Measurements from ENCODE around the gene CDK16.

CDK16 gene

DNA sequence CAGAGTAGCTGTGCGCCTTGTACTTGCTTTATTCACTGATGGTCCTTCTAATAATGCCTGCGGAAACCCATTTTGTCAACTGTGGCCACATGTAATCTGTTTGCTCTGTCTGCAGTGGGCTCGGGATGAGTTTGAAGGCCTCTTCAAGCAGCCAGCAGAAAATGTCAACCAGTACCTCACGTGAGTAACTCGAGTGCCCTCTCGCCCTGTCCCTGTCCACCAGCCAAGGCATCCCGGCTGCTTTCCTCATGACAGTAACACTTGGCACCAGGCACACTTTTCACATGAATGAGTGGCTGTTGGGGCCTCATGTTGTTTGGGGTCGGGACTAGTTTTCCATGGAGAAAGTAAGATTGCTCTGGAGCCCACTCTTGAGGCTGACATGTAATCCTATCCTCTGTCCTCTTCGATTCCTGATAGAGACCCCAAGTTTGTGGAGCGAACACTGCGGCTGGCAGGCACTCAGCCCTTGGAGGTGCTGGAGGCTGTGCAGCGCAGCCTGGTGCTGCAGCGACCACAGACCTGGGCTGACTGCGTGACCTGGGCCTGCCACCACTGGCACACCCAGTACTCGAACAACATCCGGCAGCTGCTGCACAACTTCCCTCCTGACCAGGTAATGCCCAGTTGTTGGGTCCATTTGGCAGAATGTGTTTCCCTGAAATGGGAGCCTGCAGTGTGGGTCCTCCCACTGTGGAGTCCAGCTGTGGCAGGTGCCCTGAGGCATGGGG is 8.8 kb upstream of the CDK16 start:
- DNase-seq, result no peak

DNA sequence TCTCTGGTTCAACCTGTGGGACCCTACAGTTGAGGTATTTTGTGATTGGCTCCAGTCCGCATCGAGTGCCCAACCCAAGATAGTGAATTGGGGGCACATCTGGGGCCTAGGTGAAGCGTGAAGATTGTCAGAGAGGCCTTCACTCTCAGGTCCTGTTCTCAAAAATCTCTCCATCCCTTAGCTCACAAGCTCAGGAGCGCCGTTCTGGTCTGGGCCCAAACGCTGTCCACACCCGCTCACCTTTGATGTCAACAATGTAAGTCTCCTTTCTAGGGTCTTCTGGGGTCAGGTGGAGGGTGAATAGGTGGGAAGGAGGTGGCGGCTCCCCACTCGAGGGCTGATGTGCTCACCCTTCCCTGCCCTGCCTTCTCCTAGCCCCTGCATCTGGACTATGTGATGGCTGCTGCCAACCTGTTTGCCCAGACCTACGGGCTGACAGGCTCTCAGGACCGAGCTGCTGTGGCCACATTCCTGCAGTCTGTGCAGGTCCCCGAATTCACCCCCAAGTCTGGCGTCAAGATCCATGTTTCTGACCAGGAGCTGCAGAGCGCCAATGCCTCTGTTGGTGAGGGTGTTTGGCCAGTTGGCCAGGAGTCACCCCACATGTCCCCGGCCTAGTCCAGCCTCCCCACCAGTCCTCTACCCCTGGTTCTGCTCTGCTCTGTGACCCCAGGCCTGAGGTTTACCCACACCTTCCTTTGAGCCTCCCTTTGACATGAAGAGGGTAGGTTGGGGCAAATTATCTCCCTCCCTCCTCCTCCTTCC is 7.6 kb upstream of the CDK16 start:
- no peak for DNase-seq

DNA sequence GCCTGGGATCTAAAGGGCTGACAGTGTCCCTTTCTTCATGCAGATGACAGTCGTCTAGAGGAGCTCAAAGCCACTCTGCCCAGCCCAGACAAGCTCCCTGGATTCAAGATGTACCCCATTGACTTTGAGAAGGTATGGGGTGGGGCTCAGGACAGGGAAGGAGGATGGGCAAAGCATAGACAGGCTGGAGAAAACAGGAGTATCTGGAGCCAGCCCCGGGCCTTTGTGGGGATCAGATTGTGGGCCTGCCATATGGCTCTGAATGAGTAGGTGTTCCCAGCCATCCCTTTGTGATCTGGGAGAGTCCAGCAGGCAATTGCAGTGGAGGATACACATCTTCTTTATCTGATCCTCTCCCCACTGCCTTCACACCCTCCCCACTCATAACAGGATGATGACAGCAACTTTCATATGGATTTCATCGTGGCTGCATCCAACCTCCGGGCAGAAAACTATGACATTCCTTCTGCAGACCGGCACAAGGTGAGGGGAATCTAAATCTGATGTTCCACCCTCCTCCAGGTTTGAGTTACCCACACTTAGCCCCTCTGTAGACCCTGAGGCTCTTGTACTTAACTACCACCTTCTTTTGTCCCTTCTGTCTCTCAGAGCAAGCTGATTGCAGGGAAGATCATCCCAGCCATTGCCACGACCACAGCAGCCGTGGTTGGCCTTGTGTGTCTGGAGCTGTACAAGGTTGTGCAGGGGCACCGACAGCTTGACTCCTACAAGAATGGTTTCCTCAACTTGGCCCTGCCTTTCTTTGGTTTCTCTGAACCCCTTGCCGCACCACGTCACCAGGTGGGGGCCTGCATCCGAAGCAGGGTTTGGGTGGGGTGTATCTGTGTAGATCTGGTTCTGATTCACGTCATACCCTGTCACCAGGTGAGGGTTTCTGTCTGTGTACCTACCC is 5.8 kb upstream of the CDK16 start:
- DNase-seq, result no peak

DNA sequence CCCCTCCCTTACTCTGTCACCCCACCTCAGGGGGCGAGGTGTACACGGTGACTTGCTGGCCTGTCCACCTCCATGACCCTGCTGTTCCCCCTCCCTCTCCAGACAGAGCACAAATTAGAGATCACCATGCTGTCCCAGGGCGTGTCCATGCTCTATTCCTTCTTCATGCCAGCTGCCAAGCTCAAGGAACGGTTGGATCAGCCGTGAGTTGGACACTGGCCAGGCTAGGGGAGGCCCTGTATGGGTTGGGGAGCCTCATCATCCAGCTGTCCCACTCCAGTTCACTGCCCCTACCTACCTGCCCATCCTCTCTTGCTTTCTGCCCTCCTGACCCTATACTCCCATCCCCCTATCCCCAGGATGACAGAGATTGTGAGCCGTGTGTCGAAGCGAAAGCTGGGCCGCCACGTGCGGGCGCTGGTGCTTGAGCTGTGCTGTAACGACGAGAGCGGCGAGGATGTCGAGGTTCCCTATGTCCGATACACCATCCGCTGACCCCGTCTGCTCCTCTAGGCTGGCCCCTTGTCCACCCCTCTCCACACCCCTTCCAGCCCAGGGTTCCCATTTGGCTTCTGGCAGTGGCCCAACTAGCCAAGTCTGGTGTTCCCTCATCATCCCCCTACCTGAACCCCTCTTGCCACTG is 3.9 kb upstream of the CDK16 start:
- DNase-seq, result no peak

DNA sequence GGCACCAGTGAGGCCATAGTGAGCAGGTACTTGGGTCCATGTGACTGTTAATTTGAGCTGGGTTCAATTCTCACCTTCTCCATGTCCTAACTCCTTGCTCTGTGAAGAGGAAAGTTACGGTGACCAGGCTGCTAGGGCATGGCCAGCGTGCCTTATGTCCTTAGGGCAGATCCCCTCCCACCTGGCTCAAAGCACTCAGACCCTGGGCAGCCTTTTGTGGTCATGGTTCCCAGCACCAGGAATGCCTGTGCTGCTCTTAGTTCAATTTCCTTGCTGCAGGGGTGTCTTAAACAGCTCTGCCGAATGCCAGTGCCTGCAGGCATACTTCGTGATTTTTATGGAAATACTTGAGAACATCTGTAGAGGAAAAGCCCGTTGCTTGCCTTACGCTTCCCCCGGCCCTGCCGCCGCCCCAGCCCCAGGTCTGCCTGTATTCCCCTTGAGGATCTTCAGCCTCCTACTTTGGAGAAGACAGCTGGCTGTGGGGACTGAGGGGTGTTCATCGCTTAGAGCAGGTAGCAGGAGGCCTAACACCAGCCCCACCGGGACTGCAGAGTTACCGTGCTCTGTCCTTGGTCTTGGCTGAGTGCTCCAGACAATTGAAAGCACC is 3.1 kb upstream of the CDK16 start:
- DNase-seq, result no peak

DNA sequence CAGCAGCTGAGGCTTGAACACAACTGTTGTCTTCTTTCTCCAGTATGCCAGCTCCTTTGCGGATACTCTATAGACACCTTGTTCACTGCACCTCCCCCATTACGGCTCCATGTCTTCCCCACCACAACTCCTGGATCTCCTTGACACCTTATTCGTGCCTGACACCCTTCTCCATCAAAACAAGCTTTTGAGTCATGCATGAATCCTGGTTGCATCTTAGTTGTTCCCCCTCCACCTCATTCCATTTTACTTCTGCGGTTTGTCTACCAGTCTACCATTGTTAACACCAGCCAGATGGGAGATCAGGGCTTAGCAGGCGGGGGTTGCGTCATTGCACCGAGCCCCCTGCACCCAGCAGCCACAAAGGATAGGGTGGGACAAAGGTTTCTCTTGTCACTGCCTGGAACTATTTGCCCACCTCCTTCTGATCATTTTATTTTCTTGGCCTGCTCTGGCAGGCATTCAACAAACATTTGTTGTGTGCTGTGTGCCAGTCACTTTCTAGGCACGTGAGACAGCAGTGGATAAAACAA is 2.0 kb upstream of the CDK16 start:
- DNase-seq, result no peak

DNA sequence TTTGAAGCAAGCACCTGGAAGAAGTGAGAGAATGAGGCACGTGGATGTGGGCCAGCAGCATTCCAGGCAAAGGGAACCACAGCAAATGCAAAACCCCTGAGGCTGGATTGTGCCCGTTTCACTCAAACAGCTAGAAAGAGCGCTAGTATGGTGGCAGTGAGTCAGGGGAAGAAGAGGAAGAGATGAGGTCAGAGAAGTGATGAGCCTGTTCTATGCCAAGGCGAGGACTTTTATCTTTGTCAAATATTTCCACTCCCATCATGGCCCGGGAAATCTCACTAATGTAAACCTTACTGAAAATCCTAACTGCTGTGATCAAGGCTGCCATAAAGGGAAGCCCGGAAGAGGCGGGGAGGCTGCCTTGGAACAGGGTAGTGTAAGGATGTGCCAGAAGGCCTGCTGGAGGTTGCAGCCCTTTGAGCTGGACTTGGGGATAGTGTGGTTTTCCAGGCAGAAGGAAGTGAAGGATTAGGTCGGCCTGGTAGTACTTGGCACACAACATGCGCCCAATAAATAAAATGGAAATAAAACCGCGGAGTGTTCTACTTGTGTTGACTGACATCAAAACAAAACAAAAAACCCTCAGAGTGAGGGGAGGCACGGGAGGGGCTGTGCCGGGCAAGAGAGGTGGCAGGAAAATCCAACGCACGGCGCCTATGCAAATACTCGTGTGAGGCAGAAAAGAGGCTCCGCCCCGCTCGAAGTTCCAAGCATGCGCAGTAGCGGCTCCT is 1.2 kb upstream of the CDK16 start:
- DNase-seq, result no peak

DNA sequence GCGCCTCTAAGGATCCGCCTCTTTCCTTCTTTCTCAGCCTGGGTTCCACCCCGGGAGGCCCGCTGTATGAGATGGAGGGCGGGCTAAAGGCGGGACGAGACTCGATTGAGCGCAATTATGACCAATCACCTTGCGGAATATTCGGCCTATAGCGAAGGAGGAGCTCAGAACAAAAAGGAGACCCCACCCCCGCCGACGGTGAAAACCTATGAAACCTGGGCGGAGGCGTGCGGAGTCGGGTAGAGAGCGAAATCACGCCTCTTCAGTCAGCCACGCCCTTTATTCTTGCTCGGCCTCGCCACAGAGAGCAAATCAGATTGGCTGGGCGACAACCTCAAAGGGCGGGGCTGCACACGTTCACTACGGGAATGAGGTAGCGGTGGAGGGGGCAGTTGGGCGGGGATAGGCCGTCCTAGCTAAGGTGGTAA is 615 bp upstream of the CDK16 start:
- DNase-seq, result peak; percentile 83 to 92

DNA sequence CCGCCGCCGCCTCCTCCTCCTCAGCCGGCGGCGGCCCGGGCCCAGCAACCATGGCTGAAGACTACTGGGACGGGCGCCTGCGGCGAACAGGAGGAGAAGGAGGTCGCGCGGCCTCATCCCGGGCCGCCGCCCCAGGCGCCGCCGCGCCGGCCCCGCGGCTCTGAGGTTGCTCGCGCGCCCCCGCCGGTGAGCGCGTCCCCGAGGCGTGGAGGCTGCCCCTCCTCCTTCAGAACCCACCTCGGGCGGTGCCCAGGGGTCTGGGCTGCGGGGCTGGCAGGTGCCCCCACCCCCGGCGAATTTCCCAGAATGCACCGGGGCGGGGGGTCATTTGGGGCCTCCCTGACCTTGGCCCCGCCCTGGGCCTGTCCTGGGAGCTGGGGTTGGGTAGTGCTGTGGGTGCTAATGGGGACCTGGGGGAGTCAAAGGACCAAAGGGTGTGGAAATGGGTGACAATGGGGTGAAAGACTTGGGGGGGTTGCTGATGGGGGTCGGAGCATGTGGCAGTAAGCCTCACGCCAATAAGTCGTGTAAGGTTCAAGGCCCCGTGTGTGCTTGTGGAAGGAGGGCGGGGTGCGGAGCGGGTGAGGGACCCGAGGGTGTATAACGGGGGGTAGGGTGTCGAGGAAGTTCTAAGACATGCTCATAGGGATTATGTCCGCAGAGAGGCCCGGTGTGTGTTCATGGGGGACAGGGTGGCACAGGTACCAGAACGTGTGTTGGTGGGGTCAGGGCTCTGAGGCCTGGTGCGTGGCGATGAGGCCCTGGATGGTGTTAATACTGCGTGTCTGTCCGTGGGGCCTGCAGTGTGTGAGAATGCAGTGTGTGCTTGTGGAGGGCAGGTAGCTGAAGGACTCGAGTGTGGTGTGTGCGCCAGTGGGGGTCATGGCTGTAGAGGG is 687 bp downstream of the CDK16 start:
- DNase-seq, result peak; percentile 29 to 42

DNA sequence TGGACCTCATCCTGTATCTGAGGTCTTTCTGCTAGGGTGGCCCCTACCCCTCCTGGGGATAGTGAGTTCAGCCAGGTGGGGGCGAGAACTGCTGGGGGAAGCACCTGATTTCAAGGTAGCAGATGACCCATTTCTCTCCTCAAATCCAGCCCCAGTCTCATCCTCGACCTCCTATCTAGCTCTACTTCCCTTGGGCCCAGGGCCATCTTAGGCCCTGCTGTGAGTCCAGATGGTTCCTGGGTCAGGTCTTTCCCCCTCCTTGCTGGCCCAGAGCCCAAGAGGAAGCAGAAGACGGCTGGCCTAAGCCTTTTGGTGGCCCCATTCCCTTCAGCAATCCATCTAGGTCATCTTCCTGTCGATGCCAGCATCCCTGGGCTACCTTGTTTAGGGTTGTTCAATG is 3.3 kb downstream of the CDK16 start:
- DNase-seq, result no peak

DNA sequence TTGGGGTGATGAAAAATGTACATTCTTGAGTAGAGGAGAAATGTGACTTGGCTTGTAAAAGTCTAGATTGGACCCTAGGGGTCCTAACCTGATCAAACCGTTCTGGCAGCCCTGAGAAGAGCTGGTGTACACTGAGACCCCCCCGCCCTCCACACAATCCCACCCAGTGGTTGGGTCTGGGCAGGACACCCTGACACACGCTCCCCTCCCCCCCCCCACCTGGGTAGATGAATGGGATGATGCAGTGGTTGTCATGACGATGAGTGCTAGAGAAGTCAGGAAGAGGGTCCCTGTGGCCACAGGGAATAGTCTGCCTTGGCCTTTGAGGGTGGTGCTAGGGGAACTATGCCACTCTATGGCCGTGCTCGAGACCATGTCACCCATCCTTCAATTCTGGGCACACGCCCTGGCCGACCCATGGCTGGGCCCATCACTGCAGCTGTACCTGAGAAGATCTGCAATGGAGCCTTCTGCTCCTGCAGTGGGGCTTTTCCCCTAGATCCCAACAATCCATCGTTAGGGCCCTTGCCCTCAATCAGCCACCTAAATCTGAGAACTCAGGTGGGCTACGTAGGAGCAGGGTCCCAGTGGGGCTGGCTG is 4.4 kb downstream of the CDK16 start:
- DNase-seq, result no peak

DNA sequence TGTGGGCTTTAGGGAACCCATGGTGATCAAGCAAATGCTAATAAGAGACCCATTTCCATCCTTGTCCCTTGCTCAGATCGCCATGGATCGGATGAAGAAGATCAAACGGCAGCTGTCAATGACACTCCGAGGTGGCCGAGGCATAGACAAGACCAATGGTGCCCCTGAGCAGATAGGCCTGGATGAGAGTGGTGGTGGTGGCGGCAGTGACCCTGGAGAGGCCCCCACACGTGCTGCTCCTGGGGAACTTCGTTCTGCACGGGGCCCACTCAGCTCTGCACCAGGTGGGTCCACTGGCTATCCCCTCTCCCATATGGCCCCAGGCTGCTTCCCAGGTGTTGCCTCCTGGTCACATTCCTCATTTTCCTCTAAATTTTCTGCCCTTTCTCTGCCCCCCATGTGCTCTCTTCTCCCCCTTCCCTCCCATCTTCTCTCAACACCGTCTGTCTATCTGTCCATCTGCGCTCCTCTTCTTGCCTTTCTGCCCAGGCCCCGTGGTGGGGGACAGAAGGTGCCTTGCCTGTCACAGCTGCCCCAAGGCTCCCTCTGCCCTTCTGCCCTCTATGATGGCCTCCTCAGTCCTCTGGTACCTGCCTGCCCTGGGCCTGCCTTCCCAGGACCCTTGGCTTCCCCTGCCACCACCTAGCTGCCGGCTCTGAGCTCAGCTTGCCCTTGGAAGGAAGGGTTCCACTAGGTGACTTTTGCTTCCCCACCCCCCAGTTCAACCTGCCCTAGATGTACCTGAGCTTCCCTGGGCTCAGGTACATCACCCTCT is 5.2 kb downstream of the CDK16 start:
- DNase-seq, result no peak

DNA sequence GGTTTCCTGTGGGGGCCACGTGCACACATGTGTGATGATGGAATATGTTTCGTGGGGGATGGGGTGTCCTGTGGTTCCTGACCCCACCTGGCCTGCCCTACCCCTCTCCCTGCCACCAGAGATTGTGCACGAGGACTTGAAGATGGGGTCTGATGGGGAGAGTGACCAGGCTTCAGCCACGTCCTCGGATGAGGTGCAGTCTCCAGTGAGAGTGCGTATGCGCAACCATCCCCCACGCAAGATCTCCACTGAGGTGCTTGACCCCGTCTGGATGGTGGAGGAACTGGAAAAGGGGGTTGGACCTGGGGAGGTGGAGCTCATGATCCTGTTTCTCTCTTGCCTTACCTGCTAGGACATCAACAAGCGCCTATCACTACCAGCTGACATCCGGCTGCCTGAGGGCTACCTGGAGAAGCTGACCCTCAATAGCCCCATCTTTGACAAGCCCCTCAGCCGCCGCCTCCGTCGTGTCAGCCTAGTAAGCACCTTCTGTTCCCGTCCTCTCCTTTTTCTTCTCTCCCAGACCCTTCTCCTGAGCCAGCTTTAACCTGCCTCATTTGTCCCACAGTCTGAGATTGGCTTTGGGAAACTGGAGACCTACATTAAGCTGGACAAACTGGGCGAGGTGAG is 5.9 kb downstream of the CDK16 start:
- DNase-seq, result no peak

DNA sequence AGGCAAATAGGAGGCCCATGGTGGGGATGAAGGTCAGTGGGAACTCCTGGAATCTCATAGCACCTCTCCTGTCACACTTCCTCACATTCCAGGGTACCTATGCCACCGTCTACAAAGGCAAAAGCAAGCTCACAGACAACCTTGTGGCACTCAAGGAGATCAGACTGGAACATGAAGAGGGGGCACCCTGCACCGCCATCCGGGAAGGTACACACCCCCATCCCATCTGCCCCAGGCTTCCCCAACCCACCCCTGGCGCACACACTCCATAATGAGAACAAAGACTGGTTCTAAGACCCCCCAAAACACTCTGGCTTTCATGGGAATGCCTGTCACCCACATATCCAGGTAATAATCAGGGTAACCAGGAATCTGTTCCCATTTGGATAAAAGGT is 6.4 kb downstream of the CDK16 start:
- no peak for DNase-seq

DNA sequence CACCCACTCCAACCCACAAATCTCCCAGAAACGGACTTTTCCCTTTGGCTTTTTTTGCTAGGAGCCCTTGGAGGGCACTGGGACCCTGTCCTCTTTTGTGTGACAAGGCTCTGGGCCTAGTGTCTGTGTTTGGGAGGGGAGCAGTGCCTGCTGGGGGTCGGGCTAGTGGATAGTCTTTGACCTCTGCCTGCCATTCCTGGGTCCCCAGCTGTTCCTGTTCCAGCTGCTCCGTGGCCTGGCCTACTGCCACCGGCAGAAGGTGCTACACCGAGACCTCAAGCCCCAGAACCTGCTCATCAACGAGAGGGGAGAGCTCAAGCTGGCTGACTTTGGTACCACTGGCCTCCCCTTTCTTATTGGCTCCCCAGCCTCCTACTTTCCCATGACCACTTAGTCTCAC is 7.6 kb downstream of the CDK16 start:
- no peak for DNase-seq

DNA sequence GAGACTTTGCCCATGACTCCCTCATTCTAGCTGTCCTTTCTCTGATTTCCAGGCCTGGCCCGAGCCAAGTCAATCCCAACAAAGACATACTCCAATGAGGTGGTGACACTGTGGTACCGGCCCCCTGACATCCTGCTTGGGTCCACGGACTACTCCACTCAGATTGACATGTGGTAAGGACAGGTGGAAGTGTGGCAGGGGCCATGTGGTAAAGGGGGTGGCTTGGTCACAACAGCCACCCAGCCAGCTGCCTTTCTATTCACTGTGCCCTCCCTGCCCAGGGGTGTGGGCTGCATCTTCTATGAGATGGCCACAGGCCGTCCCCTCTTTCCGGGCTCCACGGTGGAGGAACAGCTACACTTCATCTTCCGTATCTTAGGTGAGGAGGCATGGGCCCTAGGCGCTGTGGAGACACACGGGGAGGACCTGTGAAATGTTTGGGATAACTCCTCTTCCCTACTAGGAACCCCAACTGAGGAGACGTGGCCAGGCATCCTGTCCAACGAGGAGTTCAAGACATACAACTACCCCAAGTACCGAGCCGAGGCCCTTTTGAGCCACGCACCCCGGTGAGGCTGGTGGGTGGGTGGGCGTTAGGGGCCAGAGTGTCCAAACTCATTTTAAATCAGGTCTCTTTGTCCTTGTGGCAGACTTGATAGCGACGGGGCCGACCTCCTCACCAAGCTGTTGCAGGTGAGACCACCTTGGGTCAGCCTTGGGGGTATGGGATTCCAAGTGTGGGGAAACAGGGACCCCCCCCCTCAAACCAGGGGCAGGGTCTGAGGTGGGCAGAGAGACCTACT is 8.3 kb downstream of the CDK16 start:
- DNase-seq, result no peak

DNA sequence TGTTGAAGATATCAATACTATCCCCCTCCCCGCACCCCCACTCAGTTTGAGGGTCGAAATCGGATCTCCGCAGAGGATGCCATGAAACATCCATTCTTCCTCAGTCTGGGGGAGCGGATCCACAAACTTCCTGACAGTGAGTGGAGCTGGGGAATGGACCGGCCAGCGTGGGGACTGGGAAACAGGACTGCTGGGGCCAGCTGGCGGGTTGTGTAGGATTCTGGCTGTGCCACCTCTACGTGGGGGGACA is 8.8 kb downstream of the CDK16 start:
- no peak for DNase-seq

All from stimulated activated CD4-positive, alpha-beta T cell treated with anti-CD3 and anti-CD28 coated beads, Interleukin-2, amount 100 ng/mL, for 48 hours (primary cell).